ENCODE results near the gene OTX2.

DNA sequence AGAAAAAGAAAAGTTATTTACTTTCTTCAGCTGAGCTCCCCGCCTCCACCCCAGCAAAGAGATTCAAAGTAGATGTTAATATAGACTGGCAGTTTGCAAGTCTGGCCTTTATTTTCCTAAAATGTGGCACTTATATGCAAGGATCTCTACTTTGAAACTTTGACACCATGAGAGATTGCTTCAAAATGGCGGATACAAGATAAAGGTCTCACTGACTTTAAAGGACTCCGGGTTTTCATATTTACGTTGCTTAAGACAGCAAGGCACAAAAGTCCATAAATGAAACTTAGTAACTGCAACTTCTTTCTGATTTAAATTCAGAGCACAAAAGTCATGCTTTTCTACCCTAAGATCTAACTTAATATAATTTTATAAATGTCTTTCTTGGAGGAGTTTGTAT lies 3.5 kb downstream of the OTX2 start:
- TF ChIP-seq, protein P1, sequence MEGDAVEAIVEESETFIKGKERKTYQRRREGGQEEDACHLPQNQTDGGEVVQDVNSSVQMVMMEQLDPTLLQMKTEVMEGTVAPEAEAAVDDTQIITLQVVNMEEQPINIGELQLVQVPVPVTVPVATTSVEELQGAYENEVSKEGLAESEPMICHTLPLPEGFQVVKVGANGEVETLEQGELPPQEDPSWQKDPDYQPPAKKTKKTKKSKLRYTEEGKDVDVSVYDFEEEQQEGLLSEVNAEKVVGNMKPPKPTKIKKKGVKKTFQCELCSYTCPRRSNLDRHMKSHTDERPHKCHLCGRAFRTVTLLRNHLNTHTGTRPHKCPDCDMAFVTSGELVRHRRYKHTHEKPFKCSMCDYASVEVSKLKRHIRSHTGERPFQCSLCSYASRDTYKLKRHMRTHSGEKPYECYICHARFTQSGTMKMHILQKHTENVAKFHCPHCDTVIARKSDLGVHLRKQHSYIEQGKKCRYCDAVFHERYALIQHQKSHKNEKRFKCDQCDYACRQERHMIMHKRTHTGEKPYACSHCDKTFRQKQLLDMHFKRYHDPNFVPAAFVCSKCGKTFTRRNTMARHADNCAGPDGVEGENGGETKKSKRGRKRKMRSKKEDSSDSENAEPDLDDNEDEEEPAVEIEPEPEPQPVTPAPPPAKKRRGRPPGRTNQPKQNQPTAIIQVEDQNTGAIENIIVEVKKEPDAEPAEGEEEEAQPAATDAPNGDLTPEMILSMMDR (conservative IDR thresholded peaks at IDR 0.05; ENCODE audit: low read depth, low read length), result no peak
- TF ChIP-seq, protein P2, sequence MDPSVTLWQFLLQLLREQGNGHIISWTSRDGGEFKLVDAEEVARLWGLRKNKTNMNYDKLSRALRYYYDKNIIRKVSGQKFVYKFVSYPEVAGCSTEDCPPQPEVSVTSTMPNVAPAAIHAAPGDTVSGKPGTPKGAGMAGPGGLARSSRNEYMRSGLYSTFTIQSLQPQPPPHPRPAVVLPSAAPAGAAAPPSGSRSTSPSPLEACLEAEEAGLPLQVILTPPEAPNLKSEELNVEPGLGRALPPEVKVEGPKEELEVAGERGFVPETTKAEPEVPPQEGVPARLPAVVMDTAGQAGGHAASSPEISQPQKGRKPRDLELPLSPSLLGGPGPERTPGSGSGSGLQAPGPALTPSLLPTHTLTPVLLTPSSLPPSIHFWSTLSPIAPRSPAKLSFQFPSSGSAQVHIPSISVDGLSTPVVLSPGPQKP (IDR thresholded peaks at IDR 0.05; ENCODE audit: borderline replicate concordance, low read depth, low read length), result no peak
- TF ChIP-seq RAD21 (IDR thresholded peaks at IDR 0.05; ENCODE audit: low read length), result no peak

All from IMR-90 (cell line).